ENCODE measurements around the gene KCTD13.
"Not testable (repeated sequence)": the region's sequence is repeated elsewhere in the genome, so short reads cannot be mapped to it uniquely, and the experiment has no call there.

KCTD13 gene

DNA sequence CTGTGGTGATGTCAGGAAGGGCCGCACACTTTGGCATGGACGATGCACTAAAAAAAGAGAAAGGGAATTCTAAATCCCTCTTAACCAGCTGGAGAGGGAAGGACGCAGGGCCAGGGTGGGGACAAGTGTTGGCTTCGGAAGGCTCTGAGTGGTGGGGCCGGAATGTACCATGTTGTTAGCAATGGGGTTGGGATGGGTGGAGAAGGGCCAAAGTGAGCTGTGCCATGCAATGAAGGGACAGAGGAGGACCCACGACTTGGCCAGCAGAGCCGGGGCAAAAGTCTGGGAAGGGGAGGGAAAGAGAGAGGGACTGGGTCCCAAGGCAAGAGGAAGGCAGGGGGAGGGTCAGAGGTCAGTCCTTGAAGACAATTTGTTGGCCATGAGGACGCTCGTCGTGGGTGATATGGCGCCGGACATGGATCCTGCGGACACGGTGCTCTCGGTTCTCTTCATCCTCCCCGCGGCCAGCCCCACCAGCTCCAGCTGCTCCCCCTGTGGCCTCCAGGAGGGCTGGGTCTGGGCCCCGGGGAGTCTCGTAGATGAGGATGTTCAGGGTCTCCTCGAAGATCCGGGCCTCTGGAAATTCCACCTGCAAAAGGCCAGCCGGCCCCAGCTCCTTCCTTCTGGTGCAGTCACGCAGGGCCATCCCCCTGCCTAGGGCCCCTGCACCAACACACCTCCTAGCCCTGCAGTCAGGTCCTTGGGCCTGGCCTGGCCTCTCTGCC lies 19.3 kb downstream of the KCTD13 start:
- DNase-seq (ENCODE audit: low read depth), result no peak

DNA sequence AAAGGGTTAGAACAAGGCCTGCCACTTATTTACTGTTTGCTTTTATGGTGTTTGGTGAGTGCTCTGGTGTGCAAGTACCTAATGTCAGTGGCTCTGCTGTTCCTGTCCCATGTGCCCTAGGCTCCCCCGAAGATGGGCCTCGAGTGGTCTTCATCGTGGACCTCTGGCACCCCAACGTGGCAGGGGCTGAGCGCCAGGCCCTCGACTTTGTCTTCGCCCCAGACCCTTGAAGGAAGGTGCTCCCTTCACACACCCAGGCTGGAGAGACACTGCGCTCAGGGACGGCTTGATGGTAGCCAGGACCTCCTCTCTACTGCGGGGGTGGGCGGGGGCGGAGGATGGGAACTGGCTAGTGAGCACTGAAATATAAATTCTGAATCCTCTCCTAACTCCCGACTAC lies 20.4 kb downstream of the KCTD13 start:
- no peak for DNase-seq (ENCODE audit: low read depth)

DNA sequence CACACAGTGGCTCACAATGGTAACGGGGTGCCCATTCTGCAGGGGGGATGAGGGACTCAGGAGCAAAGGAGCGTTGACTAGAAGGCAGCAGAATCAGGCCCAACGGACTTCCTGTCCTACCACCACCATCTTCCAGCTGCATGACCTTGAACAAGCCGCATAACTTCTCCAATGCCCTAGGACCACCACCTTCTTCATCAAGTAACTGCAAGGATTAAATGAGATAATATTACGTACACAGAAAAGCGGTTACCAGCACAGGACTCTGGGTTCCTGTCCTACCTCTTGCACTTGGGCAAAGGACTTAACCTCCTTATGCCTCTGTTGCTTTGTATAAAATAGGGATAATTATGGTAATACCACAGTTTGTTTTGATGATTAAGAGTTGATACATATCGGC lies 21.1 kb downstream of the KCTD13 start:
- DNase-seq (ENCODE audit: low read depth), result no peak

DNA sequence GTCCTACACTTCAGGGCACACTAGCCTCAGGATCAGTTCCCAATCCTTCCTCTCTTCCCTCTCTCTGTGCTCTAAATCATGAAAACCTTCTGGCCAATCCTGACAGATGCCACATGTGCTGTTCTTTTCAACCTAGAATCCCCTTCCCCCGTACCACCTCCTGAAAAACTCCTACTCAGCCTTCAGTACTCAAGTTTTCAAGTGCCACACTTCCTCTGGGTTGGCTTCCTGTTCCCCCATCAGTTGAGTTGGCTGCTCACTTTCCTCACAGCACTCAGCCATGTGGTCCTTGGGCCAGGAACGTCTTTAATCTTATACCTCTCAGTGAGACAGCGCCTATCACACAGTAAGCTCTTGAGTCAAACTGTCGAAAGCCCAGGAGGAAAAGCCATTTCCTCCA lies 22.4 kb downstream of the KCTD13 start:
- DNase-seq (ENCODE audit: low read depth), result no peak

DNA sequence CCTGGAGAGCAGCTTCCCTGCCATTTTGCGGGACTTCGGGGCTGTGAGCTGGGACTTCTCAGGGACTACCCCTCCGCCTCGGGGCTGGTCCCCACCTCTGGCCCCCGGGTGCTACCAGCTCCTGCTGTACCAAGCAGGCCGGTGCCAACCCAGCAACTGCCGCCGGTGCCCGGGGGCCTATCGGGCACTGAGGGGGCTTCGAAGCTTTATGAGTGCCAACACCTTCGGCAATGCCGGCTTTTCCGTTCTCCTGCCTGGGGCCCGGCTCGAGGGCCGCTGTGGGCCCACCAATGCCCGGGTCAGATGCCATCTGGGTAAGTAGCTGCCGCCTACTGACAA lies 24.4 kb downstream of the KCTD13 start:
- DNase-seq (ENCODE audit: low read depth), result no peak

DNA sequence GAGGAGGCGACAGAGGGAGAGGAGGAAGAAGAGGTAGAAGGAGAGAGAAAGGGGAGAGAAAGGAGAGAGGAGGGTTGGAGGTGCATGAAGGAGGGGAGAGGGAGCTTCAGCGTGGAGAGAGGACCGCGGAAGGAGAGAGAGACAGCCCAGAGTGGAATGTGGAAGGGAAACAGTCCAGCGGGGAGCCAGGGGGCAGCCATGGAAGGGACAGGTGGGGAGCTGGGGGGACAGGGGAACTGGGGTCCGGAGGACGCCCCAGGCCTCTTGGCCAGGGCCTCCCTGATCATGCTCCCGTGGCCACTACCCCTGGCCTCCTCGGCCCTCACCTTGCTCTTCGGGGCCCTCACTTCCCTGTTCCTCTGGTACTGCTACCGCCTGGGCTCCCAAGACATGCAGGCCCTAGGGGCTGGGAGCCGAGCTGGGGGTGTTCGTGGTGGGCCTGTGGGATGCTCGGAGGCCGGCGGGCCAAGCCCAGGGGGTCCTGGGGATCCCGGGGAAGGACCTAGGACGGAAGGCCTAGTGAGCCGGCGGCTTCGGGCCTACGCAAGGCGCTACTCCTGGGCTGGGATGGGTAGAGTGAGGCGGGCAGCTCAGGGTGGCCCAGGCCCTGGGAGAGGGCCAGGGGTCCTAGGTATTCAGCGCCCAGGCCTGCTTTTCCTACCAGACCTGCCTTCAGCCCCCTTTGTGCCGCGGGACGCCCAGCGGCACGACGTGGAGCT lies 25.0 kb downstream of the KCTD13 start:
- DNase-seq (ENCODE audit: low read depth), result no peak

DNA sequence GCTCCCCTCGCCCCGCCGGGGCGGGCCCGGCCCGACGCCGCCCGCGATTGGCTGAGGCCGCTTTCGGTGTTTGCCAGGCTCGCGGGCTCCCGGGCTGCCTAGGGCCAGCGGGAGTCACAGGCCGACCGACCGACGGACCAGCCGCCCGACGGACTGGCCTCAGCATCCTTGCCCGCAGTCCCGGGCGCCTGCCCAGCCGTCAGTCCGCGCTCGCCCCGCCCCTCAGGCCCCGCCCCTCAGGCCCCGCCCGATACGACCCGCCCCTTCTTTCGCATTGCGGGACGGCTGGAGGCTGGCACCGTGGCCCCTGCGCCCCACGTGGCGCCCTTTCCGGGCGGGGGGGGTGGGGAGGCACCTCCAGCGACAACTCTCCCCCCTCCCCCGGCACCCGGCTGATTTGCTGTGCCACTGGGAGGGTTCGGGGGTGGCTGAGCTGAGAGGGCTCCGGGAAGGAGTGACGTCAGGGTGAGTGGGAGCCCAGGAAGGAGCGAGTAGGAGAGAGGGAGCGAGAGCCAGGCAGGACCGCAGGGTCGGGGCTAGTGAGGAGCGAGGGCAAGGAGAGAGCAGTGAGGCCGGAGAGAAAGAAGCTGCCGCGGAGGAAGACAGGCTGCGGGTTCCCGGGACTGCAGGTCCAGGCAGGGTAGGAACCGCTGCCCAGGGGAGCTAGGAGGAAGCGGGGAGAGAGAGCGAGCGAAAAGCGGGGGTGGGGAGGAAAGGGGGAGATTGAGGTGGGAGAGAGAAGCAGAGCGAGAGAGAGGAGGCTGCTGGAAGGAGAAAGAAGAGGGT lies 25.7 kb downstream of the KCTD13 start, which contains the start of gene ASPHD1:
Gene ASPHD1, plus strand, starts transcription at position 387 of the 786 bp plus-strand sequence. CDS start 484 bp downstream, outside the sequence.
- DNase-seq (ENCODE audit: low read depth), result peak; percentile 57

DNA sequence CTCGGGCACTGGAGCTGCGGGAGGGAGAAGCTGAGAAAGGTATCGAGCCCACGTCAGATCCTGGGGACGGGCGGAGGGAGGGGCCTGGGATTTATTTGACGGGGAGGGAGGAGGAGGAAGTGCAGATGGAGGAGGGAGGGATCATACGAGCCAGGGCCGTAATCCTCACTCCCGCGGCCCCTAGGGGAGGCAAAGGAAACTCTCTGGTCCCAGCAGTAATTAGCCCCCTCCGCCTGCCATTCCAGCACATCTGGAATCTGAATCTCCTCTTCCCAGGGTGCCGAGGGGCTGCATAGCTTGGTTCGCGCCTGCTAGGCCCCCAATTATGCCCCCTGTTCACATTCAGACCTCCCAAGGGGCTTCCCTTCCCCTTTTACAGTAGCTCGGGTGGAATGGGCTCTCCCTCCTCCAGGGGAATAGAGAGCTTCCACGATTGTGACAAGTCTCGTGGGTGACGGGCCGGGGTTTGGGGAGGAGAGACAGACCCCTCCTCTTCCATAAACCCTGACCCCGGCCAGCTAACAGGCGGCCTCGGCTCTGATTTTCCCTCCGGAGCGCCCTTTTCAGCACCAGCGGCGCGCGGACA lies 26.4 kb downstream of the KCTD13 start, which contains the start of gene SEZ6L2:
Gene SEZ6L2, minus strand, starts transcription at position 35 of the 586 bp plus-strand sequence. CDS start 531 bp downstream, outside the sequence.
- peak; percentile 69 for DNase-seq (ENCODE audit: low read depth)

DNA sequence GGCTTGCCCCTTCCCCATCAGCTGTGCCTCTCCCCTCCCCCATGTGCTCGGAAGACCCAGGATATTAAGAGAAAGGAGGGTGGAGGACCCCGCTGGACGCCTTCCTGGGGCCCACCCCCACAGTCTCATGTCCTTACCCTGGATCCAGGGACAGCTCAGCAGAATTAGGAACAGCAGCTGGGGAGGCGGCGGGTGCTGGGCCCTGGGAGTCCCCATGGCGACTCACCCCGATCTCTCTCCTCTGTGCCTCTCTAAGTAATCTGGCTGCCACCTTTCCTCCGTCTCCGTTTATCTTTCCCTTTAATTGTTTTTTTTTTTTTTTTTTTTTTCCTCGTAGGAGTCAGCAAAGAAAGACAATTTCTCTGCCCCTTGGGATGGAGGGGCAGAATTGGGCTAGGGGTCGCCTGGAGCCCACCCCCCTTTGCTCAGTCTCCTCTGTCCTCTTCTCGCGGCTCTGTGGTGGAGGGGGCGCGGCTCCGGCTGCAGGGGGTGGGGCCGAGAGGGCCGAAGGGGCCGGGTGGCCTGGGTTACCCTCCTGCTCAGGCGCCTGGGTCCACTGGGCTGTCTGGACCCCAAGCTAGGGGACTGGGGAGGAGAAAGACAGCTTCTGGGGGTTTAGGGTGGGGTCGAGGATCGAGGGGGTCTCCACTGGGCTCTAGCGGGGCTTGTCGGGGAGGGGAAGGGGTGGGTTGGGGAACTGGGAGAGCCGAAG lies 27.1 kb downstream of the KCTD13 start:
- DNase-seq (ENCODE audit: low read depth), result no peak

DNA sequence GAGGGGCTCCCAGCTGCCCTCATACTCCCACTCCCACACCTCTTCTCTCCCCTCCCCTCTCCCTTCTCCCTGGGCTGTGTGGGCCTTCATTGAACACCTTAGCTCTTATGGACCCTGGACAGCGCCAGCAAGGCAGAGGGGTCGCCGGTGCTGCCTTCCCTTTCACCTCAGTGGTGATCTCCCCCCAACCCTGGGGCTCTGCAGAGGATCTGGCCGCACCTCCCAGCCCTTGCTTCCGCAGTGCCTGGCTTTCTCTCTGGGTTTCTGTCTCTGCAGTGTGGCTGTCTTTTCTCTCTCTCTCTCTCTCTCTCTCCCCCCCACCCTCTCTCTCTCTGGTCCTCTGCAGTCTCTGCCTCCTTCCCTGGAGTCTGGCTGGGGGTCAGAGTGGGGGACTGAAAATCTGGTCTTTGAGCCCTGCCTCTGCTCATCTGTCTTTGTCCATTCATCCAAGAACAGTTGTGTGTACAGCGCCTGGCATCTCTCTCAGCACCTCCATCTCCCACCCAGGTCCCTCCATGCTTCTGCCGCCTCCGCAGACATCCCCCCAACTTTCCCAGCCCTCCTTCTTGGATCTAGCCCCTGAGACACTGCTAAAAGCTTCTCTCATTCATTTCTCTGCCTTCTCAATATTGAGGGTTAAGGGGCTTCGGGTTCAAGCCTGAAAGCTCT lies 27.8 kb downstream of the KCTD13 start:
- no peak for DNase-seq (ENCODE audit: low read depth)

DNA sequence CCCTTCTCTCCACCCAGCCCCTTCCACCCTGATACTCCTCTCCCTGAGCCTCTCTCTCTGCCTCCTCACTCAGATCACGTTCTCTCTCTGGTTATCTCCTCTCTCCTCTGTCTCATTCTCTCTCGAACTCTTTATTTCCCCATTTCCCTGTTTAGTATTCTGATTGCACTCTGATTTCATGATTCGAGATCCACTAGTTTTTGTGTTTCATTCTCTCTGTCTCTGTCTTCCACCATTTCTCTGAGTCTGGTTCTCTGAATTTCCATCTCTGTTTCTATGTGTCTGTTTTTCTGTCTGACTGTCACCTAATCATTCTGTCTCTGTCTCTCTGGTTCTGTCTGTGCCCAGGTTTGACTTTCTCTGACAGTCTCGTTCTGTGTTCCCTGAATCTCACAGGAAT lies 28.7 kb downstream of the KCTD13 start:
- DNase-seq (ENCODE audit: low read depth), result no peak

DNA sequence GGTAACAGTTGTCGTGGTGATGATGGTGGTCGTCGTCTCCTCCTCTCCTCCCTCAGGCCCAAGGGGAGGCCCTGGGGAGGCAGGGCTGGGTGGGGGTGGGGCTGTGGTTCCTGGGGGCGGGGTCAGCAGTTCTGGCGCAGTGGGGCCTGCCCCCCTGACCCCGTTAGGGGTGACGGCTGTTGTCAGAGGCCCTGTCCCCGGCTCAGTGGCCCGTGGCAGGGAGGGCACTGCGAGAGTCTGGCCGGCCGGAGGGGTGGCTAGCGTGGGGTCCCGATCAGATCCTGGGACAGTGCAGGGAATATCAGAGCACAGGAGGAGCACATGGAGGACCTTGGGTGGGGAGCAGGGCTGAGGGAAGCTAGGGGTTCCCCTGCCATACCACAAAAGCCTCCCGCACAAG lies 29.2 kb downstream of the KCTD13 start:
- no peak for DNase-seq (ENCODE audit: low read depth)

DNA sequence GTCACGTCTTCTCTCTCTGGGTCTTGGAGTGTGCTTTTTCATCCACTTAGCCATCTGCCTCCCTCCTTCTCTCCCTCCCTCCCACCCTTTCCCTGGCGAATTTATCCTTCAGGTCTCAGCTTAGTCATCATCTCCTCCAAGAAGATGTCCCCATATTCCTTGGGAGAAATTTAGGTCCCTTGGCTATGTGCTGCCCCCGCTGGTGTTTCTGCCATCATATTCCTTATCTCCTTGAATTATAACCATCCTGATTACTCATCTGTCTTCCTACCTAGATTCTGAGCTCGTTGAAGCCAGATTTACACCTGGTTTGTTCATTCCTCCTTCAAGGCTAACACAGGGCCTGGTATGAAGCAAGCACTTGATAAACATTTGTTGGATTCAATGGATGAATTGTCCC lies 31.7 kb downstream of the KCTD13 start:
- DNase-seq (ENCODE audit: low read depth), result no peak

DNA sequence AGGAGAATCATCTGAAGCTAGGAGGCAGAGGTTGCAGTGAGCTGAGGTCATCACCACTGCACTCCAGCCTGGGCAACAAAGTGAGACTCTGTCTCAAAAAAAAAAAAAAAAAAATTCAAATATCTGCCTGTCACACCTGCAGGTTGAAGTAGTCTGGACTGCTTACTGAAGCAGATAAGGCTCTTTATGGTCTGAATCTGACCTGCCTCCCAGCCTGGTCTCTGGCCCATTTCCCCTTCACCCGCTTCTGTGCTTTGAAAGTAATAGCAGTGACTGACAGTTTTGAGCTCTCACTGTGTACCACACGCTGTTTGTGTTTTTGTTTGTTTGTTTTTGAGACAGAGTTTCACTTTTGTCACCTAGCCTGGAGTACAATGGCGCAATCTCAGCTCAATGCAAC lies 32.5 kb downstream of the KCTD13 start:
- no peak for DNase-seq (ENCODE audit: low read depth)

DNA sequence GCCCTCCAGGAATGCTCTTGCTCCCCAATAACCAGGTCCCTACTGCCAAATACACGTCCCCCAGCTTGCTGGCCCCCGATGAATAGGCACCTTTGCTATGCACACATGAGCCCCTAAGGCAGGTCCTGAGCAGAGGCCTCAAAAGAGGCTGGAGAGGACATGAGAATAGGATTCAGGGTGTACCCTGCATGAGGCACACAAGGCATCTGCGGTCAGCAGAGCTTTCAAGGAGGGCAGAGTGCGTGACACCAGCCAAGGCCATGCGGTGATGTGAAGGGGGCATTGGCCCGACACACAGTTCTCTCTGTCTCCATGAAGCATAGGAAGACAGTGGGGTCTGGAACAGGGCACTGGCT lies 33.6 kb downstream of the KCTD13 start:
- no peak for DNase-seq (ENCODE audit: low read depth)

DNA sequence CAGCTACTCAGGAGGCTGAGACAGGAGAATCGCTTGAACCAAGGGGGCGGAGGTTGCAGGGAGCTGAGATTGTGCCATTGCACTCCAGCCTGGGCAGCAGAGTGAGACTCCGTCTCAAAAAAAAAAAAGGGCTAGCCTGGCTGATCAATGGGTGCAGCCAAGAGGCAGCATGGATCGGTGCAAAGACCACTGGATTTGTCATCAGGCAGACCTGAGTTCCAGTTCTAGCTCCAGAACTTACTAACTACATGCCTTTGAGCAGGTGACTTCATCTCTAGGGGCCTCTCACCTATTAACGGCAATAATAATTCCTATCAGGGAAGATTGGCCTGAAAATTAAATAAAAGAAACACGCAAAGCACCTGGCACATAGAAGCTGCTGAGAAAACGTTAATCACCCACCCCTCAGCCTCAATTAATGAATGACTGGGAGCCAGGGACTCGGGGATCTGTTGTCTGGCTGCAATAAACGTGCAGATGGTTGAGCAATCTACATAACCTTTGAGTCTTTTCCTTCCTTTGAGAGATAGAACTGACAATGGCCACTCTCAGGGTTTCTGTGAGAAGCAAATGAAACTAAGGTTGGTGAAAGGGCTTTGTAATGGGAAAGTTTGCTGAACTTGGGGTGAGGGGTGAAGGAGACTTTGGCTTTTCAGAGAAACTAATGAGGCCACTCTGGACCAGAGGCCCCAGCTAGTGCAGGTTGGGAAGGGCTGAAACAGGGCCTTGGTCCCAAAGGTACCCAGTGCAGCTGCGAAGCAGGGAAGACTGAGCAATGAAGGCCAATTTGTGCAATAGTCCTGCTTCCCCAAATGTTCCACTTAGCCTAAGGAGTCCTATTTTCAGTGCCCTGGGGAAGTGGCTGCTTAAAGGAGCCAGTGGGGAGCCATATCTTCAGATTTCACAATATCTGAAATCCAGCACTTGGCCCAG lies 34.2 kb downstream of the KCTD13 start:
- no peak for DNase-seq (ENCODE audit: low read depth)

DNA sequence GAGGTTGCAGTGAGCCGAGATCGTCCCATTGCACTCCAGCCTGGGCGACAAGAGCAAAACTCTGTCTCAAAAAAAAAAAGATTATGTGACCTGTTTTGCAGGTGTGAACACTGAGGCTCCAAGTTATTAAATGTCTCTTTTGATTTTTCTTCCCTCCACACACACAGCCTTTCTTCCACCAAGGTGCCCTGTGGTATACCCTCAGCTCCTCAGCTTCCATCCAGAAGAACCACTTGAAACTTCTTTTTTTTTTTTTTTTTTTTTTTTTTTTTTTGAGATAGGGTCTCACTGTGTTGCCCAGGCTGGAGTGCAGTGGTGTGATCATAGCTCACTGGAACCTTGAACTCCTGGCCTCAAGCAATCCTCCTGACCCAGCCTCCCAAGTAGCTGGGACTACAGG lies 36.7 kb downstream of the KCTD13 start:
- not testable (repeated sequence) for DNase-seq (ENCODE audit: low read depth)

DNA sequence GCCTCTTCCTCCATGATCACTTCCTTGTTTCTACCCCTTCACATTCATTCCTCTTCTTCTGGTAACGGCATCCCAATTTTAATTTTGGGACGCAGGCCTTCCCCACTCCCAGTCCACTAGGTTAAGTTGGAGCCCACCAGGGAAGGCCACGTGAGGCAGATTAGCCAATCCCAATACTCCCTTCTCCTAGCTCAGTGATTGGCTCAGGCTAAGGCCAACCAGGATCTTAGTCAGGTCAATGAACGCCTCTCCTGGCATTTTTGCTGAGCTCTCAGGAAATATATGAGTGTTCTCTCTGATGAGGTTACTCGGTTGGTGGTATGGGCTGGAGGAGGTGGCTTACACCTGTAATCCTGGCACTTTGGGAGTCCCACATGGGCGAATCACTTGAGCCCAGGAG lies 42.0 kb downstream of the KCTD13 start:
- no peak for DNase-seq (ENCODE audit: low read depth)

DNA sequence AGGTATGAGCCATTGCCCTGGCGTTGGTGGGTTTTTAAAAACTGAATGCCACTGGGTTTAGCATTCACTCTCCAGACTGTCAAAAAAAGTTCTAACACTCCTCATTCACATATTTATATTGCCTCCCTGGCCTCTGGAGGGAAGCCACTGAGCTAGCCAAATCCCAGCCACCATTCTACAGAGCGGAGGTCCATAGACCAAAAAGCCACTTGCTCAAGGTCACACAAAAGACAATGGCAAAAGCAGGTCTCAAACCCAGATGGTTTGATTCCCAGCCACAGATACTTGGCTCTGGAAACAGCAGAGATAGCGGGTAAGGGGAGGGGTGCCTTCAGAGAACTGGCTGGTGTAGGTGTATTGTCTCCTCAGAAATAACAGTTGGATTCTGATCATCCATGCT lies 45.0 kb downstream of the KCTD13 start:
- no peak for DNase-seq (ENCODE audit: low read depth)

DNA sequence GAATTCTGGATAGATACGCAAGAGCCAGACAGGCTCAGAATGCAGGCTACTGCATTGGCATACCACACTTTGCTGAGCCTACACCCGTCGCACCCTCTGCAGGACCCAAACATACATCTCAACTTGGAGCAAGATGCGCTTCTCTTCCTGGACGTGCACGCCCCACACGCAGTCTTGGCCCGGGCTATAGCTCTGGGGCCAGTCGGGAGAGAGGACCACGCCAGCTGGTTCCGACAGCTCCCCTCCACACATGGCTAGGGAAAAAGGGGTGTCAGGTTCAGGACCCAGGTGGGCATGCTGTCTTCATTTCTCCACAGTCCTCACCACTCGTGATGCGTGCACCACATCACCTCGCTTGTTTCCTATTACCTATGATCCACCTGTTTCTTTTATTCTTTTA lies 47.9 kb downstream of the KCTD13 start:
- DNase-seq (ENCODE audit: low read depth), result no peak

Measured in GM04504 (cell line).